ENCODE data around the gene DPYD. TPM values are rescaled to one million over a fixed set of nuclear protein-coding genes. Genes with fewer than 3 reads are reported as not detected.

DPYD gene
- total and polyA plus RNA-seq, 4 donors, result 17.7 to 99.3 (median 74.4) TPM

GRCh38 chr1:97424209-97424608 lies 496.6 kb downstream of the DPYD start:
- no peak overlapping the region for H3K27ac ChIP-seq (ENCODE audit: low read depth in 1 of 2, low read length in 1 of 2)
- no peaks in the 10 kb centered on the region for H3K9me3 ChIP-seq (ENCODE audit: control insufficient read depth in 4 of 4, insufficient read depth in 3 of 4, low read length in 3 of 4)
- no peaks in the 10 kb centered on the region for H3K27me3 ChIP-seq (ENCODE audit: control insufficient read depth in 3 of 3, insufficient read depth in 3 of 3, low read length in 2 of 3)
- no peak overlapping the region for H3K9ac ChIP-seq (ENCODE audit: insufficient read depth in 1 of 2, low read length in 2 of 2)
- ATAC-seq (ENCODE audit: insufficient read depth, low FRiP score) (no peak), DNase-seq (no peak)
- no peak for TF ChIP-seq CTCF (IDR thresholded peaks at IDR 0.05; ENCODE audit: control extremely low read depth, extremely low read depth)
- H3K4me1 ChIP-seq (ENCODE audit: control insufficient read depth in 5 of 5, insufficient read depth in 5 of 5, low read length in 5 of 5), result no peaks in the 10 kb centered on the region
- 94 to 98% methylated on average over 1 of the region's 1 CpG for WGBS, 2 donors
- no peaks in the 10 kb centered on the region for H3K36me3 ChIP-seq (ENCODE audit: control insufficient read depth in 4 of 4, insufficient read depth in 4 of 4, low read length in 4 of 4)
- no peak overlapping the region for H3K4me3 ChIP-seq

- Histone ChIP-seq H3K9me3 (ENCODE audit: control insufficient read depth in 4 of 4, insufficient read depth in 3 of 4, low read length in 3 of 4) (no peaks in the 10 kb centered on the region), H3K36me3 (ENCODE audit: control insufficient read depth in 4 of 4, insufficient read depth in 4 of 4, low read length in 4 of 4) (no peaks in the 10 kb centered on the region), H3K27ac (ENCODE audit: low read depth in 1 of 2, low read length in 1 of 2) (no peak overlapping the region), H3K4me1 (ENCODE audit: control insufficient read depth in 5 of 5, insufficient read depth in 5 of 5, low read length in 5 of 5) (no peaks in the 10 kb centered on the region), H3K27me3 (ENCODE audit: control insufficient read depth in 3 of 3, insufficient read depth in 3 of 3, low read length in 2 of 3) (no peaks in the 10 kb centered on the region), H3K9ac (ENCODE audit: insufficient read depth in 1 of 2, low read length in 2 of 2) (no peak overlapping the region), H3K4me3 (no peak overlapping the region)
- TF ChIP-seq CTCF (IDR thresholded peaks at IDR 0.05; ENCODE audit: control extremely low read depth, extremely low read depth), result no peak
- ATAC-seq (ENCODE audit: insufficient read depth, low FRiP score) (no peak), DNase-seq (no peak)
- 92 to 93% methylated on average over 2 of the region's 2 CpGs for WGBS, 2 donors
These were observed 497.4 kb downstream of the DPYD start for GRCh38 chr1:97423403-97423802.

GRCh38 chr1:97417661-97418060 lies 503.2 kb downstream of the DPYD start:
- Histone ChIP-seq H3K4me1 (ENCODE audit: control insufficient read depth in 5 of 5, insufficient read depth in 5 of 5, low read length in 5 of 5) (no peaks in the 10 kb centered on the region), H3K27me3 (ENCODE audit: control insufficient read depth in 3 of 3, insufficient read depth in 3 of 3, low read length in 2 of 3) (no peaks in the 10 kb centered on the region)
- TF ChIP-seq CTCF (IDR thresholded peaks at IDR 0.05; ENCODE audit: control extremely low read depth, extremely low read depth), result no peak

GRCh38 chr1:97414682-97415312 lies 506.0 kb downstream of the DPYD start:
- Histone ChIP-seq H3K27me3 (ENCODE audit: control insufficient read depth in 3 of 3, insufficient read depth in 3 of 3, low read length in 2 of 3) (no peaks in the 10 kb centered on the region), H3K9me3 (ENCODE audit: control insufficient read depth in 4 of 4, insufficient read depth in 3 of 4, low read length in 3 of 4) (no peaks in the 10 kb centered on the region), H3K4me1 (ENCODE audit: control insufficient read depth in 5 of 5, insufficient read depth in 5 of 5, low read length in 5 of 5) (no peaks in the 10 kb centered on the region), H3K27ac (ENCODE audit: low read depth in 1 of 2, low read length in 1 of 2) (no peak overlapping the region), H3K9ac (ENCODE audit: insufficient read depth in 1 of 2, low read length in 2 of 2) (no peak overlapping the region), H3K4me3 (no peak overlapping the region), H3K36me3 (ENCODE audit: control insufficient read depth in 4 of 4, insufficient read depth in 4 of 4, low read length in 4 of 4) (no peaks in the 10 kb centered on the region)
- WGBS, 2 donors, result 89 to 98% methylated on average over 3 of the region's 3 CpGs
- DNase-seq, result no peak
- ATAC-seq (ENCODE audit: insufficient read depth, low FRiP score), result no peak
- no peak for TF ChIP-seq CTCF (IDR thresholded peaks at IDR 0.05; ENCODE audit: control extremely low read depth, extremely low read depth)

More at GRCh38 chr1:97417661-97418060, 503.2 kb downstream of the DPYD start:
- no peak for ATAC-seq (ENCODE audit: insufficient read depth, low FRiP score)
- Histone ChIP-seq H3K27ac (ENCODE audit: low read depth in 1 of 2, low read length in 1 of 2) (no peak overlapping the region), H3K9me3 (ENCODE audit: control insufficient read depth in 4 of 4, insufficient read depth in 3 of 4, low read length in 3 of 4) (no peaks in the 10 kb centered on the region), H3K9ac (ENCODE audit: insufficient read depth in 1 of 2, low read length in 2 of 2) (no peak overlapping the region), H3K36me3 (ENCODE audit: control insufficient read depth in 4 of 4, insufficient read depth in 4 of 4, low read length in 4 of 4) (no peaks in the 10 kb centered on the region), H3K4me3 (no peak overlapping the region)
- DNase-seq, result no peak

Measured in lung (tissue), 12 donors.